Astrocyte of the cerebellum (primary cell): ENCODE measurements around the gene SLMAP.
A peak's percentile ranks its signal among the peaks of the same experiment; 100 is the strongest.
"Not testable (repeated sequence)": the region's sequence is repeated elsewhere in the genome, so short reads cannot be mapped to it uniquely, and the experiment has no call there.

ENCODE experiments used
- DNase-seq: peaks from one replicate; pipeline ENCODE4 v3.0.0-alpha.2; 2011; ENCODE audit warnings: low read depth
- H3K4me3 ChIP-seq: 2 replicates; pipeline ENCODE4 v1.5.1; 2011; ENCODE audit warnings: mild to moderate bottlenecking, low read depth, low read length, moderate library complexity
- in situ Hi-C: cut with HindIII; loops from 2 replicates; pipeline ENCODE4 v1.10.0; 2017; ENCODE audit warnings: low sequenced_read_pairs
- TF ChIP-seq, protein P1 (sequence below): IDR thresholded peaks from 2 replicates; pipeline ENCODE4 v1.5.1; 2012; ENCODE audit warnings: low read length, low read depth, moderate library complexity, mild to moderate bottlenecking; ENCODE audit errors: missing control alignments

Gene SLMAP

DNA sequence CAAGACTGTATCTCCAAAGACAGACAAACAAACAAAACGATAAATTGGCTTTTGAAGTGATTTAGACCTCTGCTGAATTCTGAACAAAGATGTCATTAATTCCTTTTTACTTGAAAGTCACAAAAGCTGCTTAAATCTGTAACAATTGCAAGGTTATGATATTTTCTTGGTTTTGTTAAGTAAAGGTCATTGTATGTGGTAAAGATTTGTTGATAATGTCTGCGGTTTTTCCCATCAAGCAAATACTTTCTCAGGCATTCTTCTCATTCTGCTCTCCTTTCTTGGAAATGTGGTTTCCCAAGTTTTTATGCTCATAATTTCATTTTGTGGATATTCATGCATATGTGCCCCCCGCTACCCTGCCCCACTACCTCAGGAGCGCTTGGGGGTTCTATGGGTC lies 116.5 kb downstream of the SLMAP start:
- no peak overlapping the region for H3K4me3 ChIP-seq
- TF ChIP-seq, protein P1, sequence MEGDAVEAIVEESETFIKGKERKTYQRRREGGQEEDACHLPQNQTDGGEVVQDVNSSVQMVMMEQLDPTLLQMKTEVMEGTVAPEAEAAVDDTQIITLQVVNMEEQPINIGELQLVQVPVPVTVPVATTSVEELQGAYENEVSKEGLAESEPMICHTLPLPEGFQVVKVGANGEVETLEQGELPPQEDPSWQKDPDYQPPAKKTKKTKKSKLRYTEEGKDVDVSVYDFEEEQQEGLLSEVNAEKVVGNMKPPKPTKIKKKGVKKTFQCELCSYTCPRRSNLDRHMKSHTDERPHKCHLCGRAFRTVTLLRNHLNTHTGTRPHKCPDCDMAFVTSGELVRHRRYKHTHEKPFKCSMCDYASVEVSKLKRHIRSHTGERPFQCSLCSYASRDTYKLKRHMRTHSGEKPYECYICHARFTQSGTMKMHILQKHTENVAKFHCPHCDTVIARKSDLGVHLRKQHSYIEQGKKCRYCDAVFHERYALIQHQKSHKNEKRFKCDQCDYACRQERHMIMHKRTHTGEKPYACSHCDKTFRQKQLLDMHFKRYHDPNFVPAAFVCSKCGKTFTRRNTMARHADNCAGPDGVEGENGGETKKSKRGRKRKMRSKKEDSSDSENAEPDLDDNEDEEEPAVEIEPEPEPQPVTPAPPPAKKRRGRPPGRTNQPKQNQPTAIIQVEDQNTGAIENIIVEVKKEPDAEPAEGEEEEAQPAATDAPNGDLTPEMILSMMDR: no peak
- in situ Hi-C loops: no loop called here
- no peak for DNase-seq

GRCh38 chr3:57876632-57877031 lies 120.5 kb downstream of the SLMAP start:
- TF ChIP-seq, protein P1: no peak
- DNase-seq: no peak
- H3K4me3 ChIP-seq: no peak overlapping the region
- in situ Hi-C loops: no loop called here

DNA sequence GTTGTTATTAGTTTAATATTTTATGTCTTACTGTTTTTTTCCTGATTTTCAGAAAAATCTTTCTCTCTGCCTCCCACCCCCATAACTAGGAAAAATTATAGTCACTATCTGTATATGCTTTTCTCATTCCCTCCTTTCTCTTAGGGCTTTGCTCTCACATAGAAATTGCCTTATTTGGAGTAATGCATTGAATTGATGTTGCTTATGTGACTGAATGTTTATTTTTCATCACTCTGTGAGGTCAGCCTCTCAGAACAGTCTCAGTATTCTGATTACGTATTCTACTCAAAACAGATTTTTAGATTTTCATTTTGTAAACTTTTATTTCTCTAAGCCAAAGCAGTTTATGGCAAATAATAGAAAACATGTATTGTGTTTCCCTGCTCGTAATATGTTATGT lies 121.0 kb downstream of the SLMAP start:
- no peak overlapping the region for H3K4me3 ChIP-seq
- in situ Hi-C loops: no loop called here
- DNase-seq: no peak
- TF ChIP-seq, protein P1: no peak

DNA sequence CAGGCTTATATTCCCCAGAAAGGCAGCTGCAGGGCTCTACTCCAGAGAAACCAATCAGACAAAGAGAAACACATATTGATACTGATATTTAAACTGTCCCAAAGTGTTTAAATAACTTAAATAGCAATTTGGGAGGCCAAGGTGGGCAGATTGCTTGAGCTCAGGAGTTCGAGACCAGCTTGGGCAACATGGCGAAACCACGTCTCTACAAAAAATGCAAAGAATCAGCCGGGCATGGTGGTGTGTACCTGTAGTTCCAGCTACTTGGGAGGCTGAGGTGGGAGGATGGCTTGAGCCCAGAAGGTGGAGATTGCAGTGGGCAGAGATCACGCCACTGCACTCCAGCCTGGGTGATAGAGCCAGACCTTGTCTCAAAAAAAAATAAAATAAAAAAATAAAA lies 128.3 kb downstream of the SLMAP start:
- DNase-seq, in situ Hi-C loops, H3K4me3 ChIP-seq: not testable (repeated sequence)

- TF ChIP-seq, protein P1: no peak
- no peak overlapping the region for H3K4me3 ChIP-seq
- in situ Hi-C loops: no loop called here
- DNase-seq: no peak
These were observed 133.7 kb downstream of the SLMAP start for GRCh38 chr3:57889807-57890206.

DNA sequence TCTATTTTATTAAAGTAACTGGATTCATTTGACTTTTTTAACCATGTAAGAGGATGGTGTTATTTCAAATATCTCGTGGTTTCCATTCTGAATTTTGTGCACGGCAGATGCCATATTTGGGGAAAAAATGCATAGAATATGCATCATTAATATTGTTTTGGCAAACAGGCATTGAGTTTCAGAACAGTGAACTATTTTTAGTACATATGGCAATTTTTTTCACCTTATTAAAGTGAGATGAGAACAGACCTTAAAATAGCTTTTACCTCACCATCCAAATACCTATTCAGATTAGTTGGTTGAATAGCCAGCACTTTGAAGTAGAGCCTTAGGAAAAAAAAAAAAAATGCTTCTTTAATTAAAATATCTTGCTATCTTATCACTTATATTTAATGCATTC lies 134.8 kb downstream of the SLMAP start:
- in situ Hi-C loops: no loop called here
- DNase-seq: peak; percentile 60
- TF ChIP-seq, protein P1: no peak
- no peak overlapping the region for H3K4me3 ChIP-seq

GRCh38 chr3:57892423-57892822 lies 136.3 kb downstream of the SLMAP start:
- H3K4me3 ChIP-seq: no peak overlapping the region
- TF ChIP-seq, protein P1: no peak
- DNase-seq: no peak
- in situ Hi-C loops: no loop called here
